HepG2 (cell line): Measurements from ENCODE around the gene MN1. TPM values are rescaled to one million over a fixed set of nuclear protein-coding genes. Genes with fewer than 3 reads are reported as not detected.

Source experiments
- ATAC-seq: fragments of 200-7000 bp; cut with Tn5 transposase; 3 replicates; pipeline ENCODE4 v1.9.1; 2020; ENCODE audit warnings: mild to moderate bottlenecking, moderate library complexity
- BruUV-seq: library from RNA; stranded (reverse); fragments of 400-500 nt; replicated peaks from 2 replicates; lab custom pipeline; 2021; lab: Mats Ljungman, UMichigan
- CTCF ChIA-PET: fragments of 300-600 bp; formaldehyde crosslinking; extraction: SDS; loops from one replicate; lab custom pipeline; 2021; ENCODE audit warnings: low total read pairs, inconsistent platforms, low intra/inter-chr PET ratio; lab: Yijun Ruan, JAX
- POLR2A ChIA-PET: fragments of 350-600 bp; sonication (Branson Sonifier 250); formaldehyde crosslinking; loops from one replicate; lab custom pipeline; 2020; ENCODE audit warnings: antibody characterized with exemption, inconsistent platforms; lab: Yijun Ruan, JAX
- DNase-seq: peaks from one replicate; pipeline ENCODE4 v3.0.0-alpha.2; 2015; ENCODE audit warnings: low spot score
- FAIRE-seq: peaks from 3 replicates; lab custom pipeline; 2011; peaks lifted over from hg19 to GRCh38; lab: Jason Lieb, UNC
- H2AFZ ChIP-seq: one replicate; pipeline ENCODE4 v1.6.1; 2011; ENCODE audit warnings: low read length, inconsistent platforms
- H3K27ac ChIP-seq: fragments of 300-600 bp; 3 replicates; pipeline ENCODE4 v1.8.0; 2011; ENCODE audit warnings: mixed run types, mild to moderate bottlenecking, mixed read lengths, low read length, inconsistent platforms; ENCODE audit not compliant: insufficient read depth; ENCODE audit errors: extremely low read length
- H3K27me3 ChIP-seq, 2 experiments: fragments of 200-600 bp in 1 of 2; 2 replicates in 1 of 2; 3 replicates in 1 of 2; pipeline versions ENCODE4 v1.6.0 to v1.8.0; 2011; ENCODE audit warnings: low read length in 2 of 2, mild to moderate bottlenecking in 2 of 2, moderate library complexity in 2 of 2, inconsistent platforms in 1 of 2; ENCODE audit not compliant: insufficient read depth in 2 of 2, control insufficient read depth in 1 of 2
- H3K36me3 ChIP-seq, 2 experiments: fragments of 200-600 bp in 1 of 2; replicated peaks in 1 of 2; 2 replicates in 1 of 2; 3 replicates in 1 of 2; pipeline versions ENCODE4 v1.5.1 to v1.8.0; 2011; ENCODE audit warnings: low read length in 2 of 2, inconsistent platforms in 1 of 2; ENCODE audit not compliant: insufficient read depth in 2 of 2, control insufficient read depth in 1 of 2
- H3K4me1 ChIP-seq: 2 replicates; pipeline ENCODE4 v1.5.1; 2012; ENCODE audit warnings: low read length, inconsistent platforms; ENCODE audit not compliant: insufficient read depth
- H3K4me2 ChIP-seq: 2 replicates; pipeline ENCODE4 v1.6.0; 2011; ENCODE audit warnings: low read depth, low read length, inconsistent platforms
- H3K4me3 ChIP-seq, 3 experiments: fragments of 200-600 bp in 1 of 3; sonication (generic), shearing (Covaris generic) in 1 of 3; replicated peaks in 1 of 3; 2 replicates each; pipeline ENCODE4 v1.5.1; 2011 to 2016; ENCODE audit warnings: low read length in 3 of 3, inconsistent platforms in 2 of 3, low read depth in 2 of 3, mild to moderate bottlenecking in 2 of 3, control low read depth in 1 of 3, mixed read lengths in 1 of 3; ENCODE audit not compliant: insufficient read depth in 1 of 3
- H3K79me2 ChIP-seq: one replicate; pipeline ENCODE4 v1.6.1; 2011; ENCODE audit warnings: low read length, inconsistent platforms; ENCODE audit not compliant: insufficient read depth
- H3K9ac ChIP-seq: 2 replicates; pipeline ENCODE4 v1.6.0; 2011; ENCODE audit warnings: mild to moderate bottlenecking, low read depth, low read length, inconsistent platforms; ENCODE audit not compliant: insufficient read depth
- H3K9me3 ChIP-seq: 2 replicates; pipeline ENCODE4 v1.5.1; 2012; ENCODE audit warnings: mild to moderate bottlenecking, low read length
- H4K20me1 ChIP-seq: 2 replicates; pipeline ENCODE4 v1.6.0; 2011; ENCODE audit warnings: inconsistent platforms, mild to moderate bottlenecking, low read length, moderate library complexity; ENCODE audit not compliant: insufficient read depth
- CBX1 ChIP-seq: IDR thresholded peaks from one replicate; pipeline ENCODE4 v1.6.1; 2016; ENCODE audit warnings: antibody characterized with exemption, low read depth
- CENPBD1 ChIP-seq: sonication (generic); formaldehyde crosslinking; IDR thresholded peaks from 2 replicates; pipeline ENCODE4 v1.8.0; 2022; ENCODE audit warnings: missing genetic modification reagents, low read depth, mild to moderate bottlenecking, borderline replicate concordance
- DPF2 ChIP-seq: sonication (generic); formaldehyde crosslinking; IDR thresholded peaks from 2 replicates; pipeline ENCODE4 v1.4.0; 2020; ENCODE audit warnings: mild to moderate bottlenecking, low read depth, missing genetic modification reagents, borderline replicate concordance
- FOXK2 ChIP-seq: fragments of 450-650 bp; IDR thresholded peaks from 2 replicates; pipeline ENCODE4 v1.6.1; 2016
- HNRNPLL ChIP-seq: fragments of 200-400 bp; formaldehyde crosslinking; IDR thresholded peaks from 2 replicates; pipeline ENCODE4 v1.6.1; 2017; ENCODE audit warnings: mild to moderate bottlenecking, low read depth, low read length; ENCODE audit not compliant: poor library complexity, severe bottlenecking
- RBM39 ChIP-seq: fragments of 200-400 bp; formaldehyde crosslinking; IDR thresholded peaks from one replicate; pipeline ENCODE4 v1.6.1; 2018; ENCODE audit warnings: antibody characterized with exemption, mild to moderate bottlenecking, low read depth, low read length; ENCODE audit not compliant: poor library complexity, severe bottlenecking
- SMARCE1 ChIP-seq: fragments of 450-650 bp; IDR thresholded peaks from 2 replicates; pipeline ENCODE4 v1.6.1; 2017; ENCODE audit warnings: borderline replicate concordance
- SOX6 ChIP-seq, 2 experiments: fragments of 450-650 bp in 1 of 2; sonication (generic) in 1 of 2; formaldehyde crosslinking in 1 of 2; IDR thresholded peaks; 2 replicates each; pipeline versions ENCODE4 v1.4.0 to v1.6.1; 2017 to 2020; ENCODE audit warnings: antibody characterized with exemption in 1 of 2, mild to moderate bottlenecking in 1 of 2, missing genetic modification reagents in 1 of 2
- TFDP2 ChIP-seq: sonication (generic); formaldehyde crosslinking; IDR thresholded peaks from 2 replicates; pipeline ENCODE4 v1.4.0; 2020; ENCODE audit warnings: missing genetic modification reagents
- ZNF292 ChIP-seq: sonication (generic); formaldehyde crosslinking; IDR thresholded peaks from 2 replicates; pipeline ENCODE4 v1.8.1; 2022; ENCODE audit warnings: mild to moderate bottlenecking, low read depth, missing genetic modification reagents, borderline replicate concordance
- WGBS: methylation state at CpG from one replicate; pipeline ENCODE4 v1.1.6; 2017; ENCODE audit warnings: low lambda C conversion rate; 5-methylcytosine and 5-hydroxymethylcytosine counted together
- in situ Hi-C: cut with HindIII; loops from 2 replicates; pipeline ENCODE4 v1.10.0; 2017; ENCODE audit warnings: low pct_unique_long_range_greater_than_20kb; ENCODE audit not compliant: extremely low pct_ligation_motif_present
- intact Hi-C: fragments of 100-400 bp; cut with micrococcal nuclease; formaldehyde crosslinking; loops from one replicate; pipeline ENCODE4 v1.10.0; 2022; ENCODE audit not compliant: unreplicated experiment
- polyA plus RNA-seq, 8 experiments: library from polyadenylated mRNA; depleted of rRNA in 3 of 8; stranded (reverse) in 7 of 8; unstranded in 1 of 8; fragments of >200 nt; fragmentation: Illumina TruSeq in 4 of 8; extraction: Trizol in 4 of 8; gene quantifications; 2 replicates each; pipeline versions ENCODE4 v1.2.1 to v1.2.3, GENCODE V29; 2011 to 2016; ENCODE audit warnings: low read depth in 4 of 8, missing spikeins in 1 of 8, mixed read lengths in 1 of 8; ENCODE audit not compliant: insufficient read depth in 1 of 8
- total RNA-seq, 5 experiments: library from RNA; depleted of rRNA; stranded (reverse); fragments of >200 nt; fragmentation: Illumina TruSeq; extraction: Trizol; gene quantifications; 2 replicates each; pipeline ENCODE4 v1.2.3, GENCODE V29; 2016; ENCODE audit warnings: low read depth in 1 of 5
- TF ChIP-seq, protein P1 (sequence below): sonication (generic); formaldehyde crosslinking; IDR thresholded peaks from 2 replicates; pipeline ENCODE4 v1.8.1; 2023; ENCODE audit warnings: missing genetic modification reagents, inconsistent platforms, borderline replicate concordance
- TF ChIP-seq, protein P2 (sequence below): sonication (generic); formaldehyde crosslinking; IDR thresholded peaks from 2 replicates; pipeline ENCODE4 v1.8.1; 2023; ENCODE audit warnings: mild to moderate bottlenecking, missing genetic modification reagents

MN1 gene
- total and polyA plus RNA-seq, 2 of the 13 experiments (the other 11 are each of a cell fraction or from before 2014, with no cell fraction given) = 0.01 TPM; not detected in 1

DNA sequence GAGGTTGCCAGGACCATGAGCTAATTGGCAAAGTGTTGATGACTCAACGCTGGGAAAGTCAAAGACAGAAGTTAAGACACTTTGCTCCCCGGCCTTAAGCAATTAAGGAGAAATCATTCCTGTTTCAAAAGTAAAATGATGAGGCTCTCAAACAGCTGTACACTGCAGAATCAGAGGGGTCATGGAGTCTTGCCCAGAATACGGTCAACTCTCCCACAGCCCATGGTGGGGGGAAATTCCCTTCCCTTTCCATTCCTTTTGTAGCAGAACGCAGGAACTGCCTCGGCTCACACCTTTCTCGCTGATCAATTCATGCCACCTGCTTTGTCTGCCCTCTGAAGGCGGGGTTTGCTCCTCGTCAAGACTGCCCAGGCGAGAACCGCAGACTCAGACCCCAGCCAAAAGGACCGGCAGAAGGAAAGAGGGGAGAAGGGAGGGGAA lies 52.8 kb downstream of the MN1 start:
- ChIA-PET POLR2A (no interaction called here), CTCF (no interaction called here)
- H3K9me3 ChIP-seq = no peaks in the 10 kb centered on the region
- in situ Hi-C loops (no loop called here), intact Hi-C loops (no loop called here)
- H3K79me2 ChIP-seq = no peaks in the 10 kb centered on the region
- H3K4me2 ChIP-seq = no peak overlapping the region
- H3K36me3 ChIP-seq = no peaks in the 10 kb centered on the region
- no peak for FAIRE-seq
- H3K27me3 ChIP-seq = peaks cover 2 to 33% of the 10 kb centered on the region in 2 experiments; a peak in 4 of 5 replicates
- peaks cover 6% of the 10 kb centered on the region for H3K4me1 ChIP-seq
- no peak overlapping the region for H3K27ac ChIP-seq
- BruUV-seq = no TSS peak
- H4K20me1 ChIP-seq = no peaks in the 10 kb centered on the region
- ATAC-seq = no peak
- TF ChIP-seq DPF2 (CRISPR knock-in tag) (no peak), SOX6 (IDR thresholded peaks at IDR 0.05) (no peak), SOX6 (CRISPR knock-in tag; IDR thresholded peaks at IDR 0.05) (no peak), SMARCE1 (no peak), TFDP2 (CRISPR knock-in tag) (no peak), ZNF292 (CRISPR knock-in tag) (no peak), RBM39 (no peak), HNRNPLL (no peak), CBX1 (no peak), FOXK2 (no peak), CENPBD1 (CRISPR knock-in tag) (no peak)
- TF ChIP-seq, protein P1, sequence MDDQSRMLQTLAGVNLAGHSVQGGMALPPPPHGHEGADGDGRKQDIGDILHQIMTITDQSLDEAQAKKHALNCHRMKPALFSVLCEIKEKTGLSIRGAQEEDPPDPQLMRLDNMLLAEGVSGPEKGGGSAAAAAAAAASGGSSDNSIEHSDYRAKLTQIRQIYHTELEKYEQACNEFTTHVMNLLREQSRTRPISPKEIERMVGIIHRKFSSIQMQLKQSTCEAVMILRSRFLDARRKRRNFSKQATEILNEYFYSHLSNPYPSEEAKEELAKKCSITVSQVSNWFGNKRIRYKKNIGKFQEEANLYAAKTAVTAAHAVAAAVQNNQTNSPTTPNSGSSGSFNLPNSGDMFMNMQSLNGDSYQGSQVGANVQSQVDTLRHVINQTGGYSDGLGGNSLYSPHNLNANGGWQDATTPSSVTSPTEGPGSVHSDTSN (CRISPR knock-in tag) = no peak
- TF ChIP-seq, protein P2, sequence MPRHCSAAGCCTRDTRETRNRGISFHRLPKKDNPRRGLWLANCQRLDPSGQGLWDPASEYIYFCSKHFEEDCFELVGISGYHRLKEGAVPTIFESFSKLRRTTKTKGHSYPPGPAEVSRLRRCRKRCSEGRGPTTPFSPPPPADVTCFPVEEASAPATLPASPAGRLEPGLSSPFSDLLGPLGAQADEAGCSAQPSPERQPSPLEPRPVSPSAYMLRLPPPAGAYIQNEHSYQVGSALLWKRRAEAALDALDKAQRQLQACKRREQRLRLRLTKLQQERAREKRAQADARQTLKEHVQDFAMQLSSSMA (CRISPR knock-in tag) = no peak
- TF ChIP-seq, all 625 proteins: peak for 0
- Histone ChIP-seq H3K9ac (no peak overlapping the region), H3K4me3 (no peak overlapping the region), H2AFZ (no peak overlapping the region)
- no peak for DNase-seq
- WGBS = 53% methylated on average over 11 of the region's 11 CpGs
